Effector memory CD4-positive, alpha-beta T cell (primary cell): ENCODE results near the gene MYLK4.

Experiments
- DNase-seq, 3 donors: peaks; one replicate each; pipeline ENCODE4 v3.0.0-alpha.2; 2020
- H3K27ac ChIP-seq: 2 replicates; pipeline ENCODE4 v1.7.0; 2013; ENCODE audit warnings: mild to moderate bottlenecking, low read length, moderate library complexity; ENCODE audit not compliant: insufficient read depth, poor library complexity, severe bottlenecking
- H3K27me3 ChIP-seq: replicated peaks from 2 replicates; pipeline ENCODE4 v1.7.0; 2013; ENCODE audit warnings: mild to moderate bottlenecking, low read length; ENCODE audit not compliant: insufficient read depth, control insufficient read depth, poor library complexity, severe bottlenecking
- H3K36me3 ChIP-seq: 2 replicates; pipeline ENCODE4 v1.7.0; 2013; ENCODE audit warnings: mild to moderate bottlenecking, low read length, moderate library complexity; ENCODE audit not compliant: control insufficient read depth, insufficient read depth
- H3K4me1 ChIP-seq: 2 replicates; pipeline ENCODE4 v1.7.0; 2013; ENCODE audit warnings: low read length, mild to moderate bottlenecking; ENCODE audit not compliant: control insufficient read depth, insufficient read depth, poor library complexity, severe bottlenecking
- H3K4me3 ChIP-seq: 2 replicates; pipeline ENCODE4 v1.7.0; 2013; ENCODE audit warnings: low read length, low read depth, mild to moderate bottlenecking; ENCODE audit not compliant: insufficient read depth, poor library complexity, severe bottlenecking
- H3K9me3 ChIP-seq: 2 replicates; pipeline ENCODE4 v1.7.0; 2013; ENCODE audit warnings: mild to moderate bottlenecking, low read length, moderate library complexity; ENCODE audit not compliant: control insufficient read depth

The MYLK4 gene

GRCh38 chr6:2792330-2793110 is 41.8 kb upstream of the MYLK4 start:
- Histone ChIP-seq H3K27ac (no peak overlapping the region), H3K4me1 (peaks cover 15% of the 10 kb centered on the region), H3K4me3 (no peak overlapping the region), H3K9me3 (no peaks in the 10 kb centered on the region), H3K36me3 (no peaks in the 10 kb centered on the region), H3K27me3 (no peaks in the 10 kb centered on the region)
- no peak for DNase-seq

- H3K9me3 ChIP-seq, result no peaks in the 10 kb centered on the region
- H3K27ac ChIP-seq, result no peak overlapping the region
- no peak for DNase-seq
- peaks cover 15% of the 10 kb centered on the region for H3K4me1 ChIP-seq
- H3K4me3 ChIP-seq, result no peak overlapping the region
- peaks cover under 1% of the 10 kb centered on the region for H3K36me3 ChIP-seq
- no peaks in the 10 kb centered on the region for H3K27me3 ChIP-seq
Measured at GRCh38 chr6:2791450-2791974, 40.8 kb upstream of the MYLK4 start.

GRCh38 chr6:2790588-2791449 is 40.1 kb upstream of the MYLK4 start:
- Histone ChIP-seq H3K9me3 (no peaks in the 10 kb centered on the region), H3K4me3 (no peak overlapping the region), H3K27me3 (no peaks in the 10 kb centered on the region), H3K4me1 (peaks cover 15% of the 10 kb centered on the region), H3K36me3 (peaks cover 5% of the 10 kb centered on the region), H3K27ac (no peak overlapping the region)
- peak in 1 of 3 donors; percentile 33 for DNase-seq

- no peak for DNase-seq
- H3K36me3 ChIP-seq, result peaks cover 28% of the 10 kb centered on the region
- H3K4me1 ChIP-seq, result no peaks in the 10 kb centered on the region
- no peaks in the 10 kb centered on the region for H3K27me3 ChIP-seq
- H3K4me3 ChIP-seq, result no peak overlapping the region
- no peaks in the 10 kb centered on the region for H3K9me3 ChIP-seq
- no peak overlapping the region for H3K27ac ChIP-seq
Measured at GRCh38 chr6:2786269-2786668, 35.5 kb upstream of the MYLK4 start.

- H3K4me1 ChIP-seq, result no peaks in the 10 kb centered on the region
Measured at GRCh38 chr6:2784930-2785329, 34.2 kb upstream of the MYLK4 start.

GRCh38 chr6:2784061-2784460 is 33.3 kb upstream of the MYLK4 start:
- Histone ChIP-seq H3K4me3 (no peak overlapping the region), H3K27ac (no peak overlapping the region), H3K36me3 (peaks cover 49% of the 10 kb centered on the region), H3K4me1 (no peaks in the 10 kb centered on the region), H3K9me3 (no peaks in the 10 kb centered on the region), H3K27me3 (no peaks in the 10 kb centered on the region)
- DNase-seq, result no peak

More at GRCh38 chr6:2784930-2785329, 34.2 kb upstream of the MYLK4 start:
- H3K27ac ChIP-seq, result no peak overlapping the region
- no peaks in the 10 kb centered on the region for H3K27me3 ChIP-seq
- peaks cover 41% of the 10 kb centered on the region for H3K36me3 ChIP-seq
- no peaks in the 10 kb centered on the region for H3K9me3 ChIP-seq
- DNase-seq, result no peak
- no peak overlapping the region for H3K4me3 ChIP-seq

- DNase-seq, result no peak
- Histone ChIP-seq H3K4me1 (no peaks in the 10 kb centered on the region), H3K4me3 (no peak overlapping the region), H3K9me3 (no peaks in the 10 kb centered on the region), H3K27ac (no peak overlapping the region), H3K36me3 (peaks cover 50% of the 10 kb centered on the region), H3K27me3 (no peaks in the 10 kb centered on the region)
Measured at GRCh38 chr6:2783188-2783963, 32.7 kb upstream of the MYLK4 start.

- H3K27ac ChIP-seq, result no peak overlapping the region
- peaks cover 55% of the 10 kb centered on the region for H3K36me3 ChIP-seq
- H3K4me3 ChIP-seq, result no peak overlapping the region
Measured at GRCh38 chr6:2782825-2783187, 32.1 kb upstream of the MYLK4 start.

GRCh38 chr6:2782356-2782708 is 31.6 kb upstream of the MYLK4 start:
- Histone ChIP-seq H3K4me1 (no peaks in the 10 kb centered on the region), H3K36me3 (peaks cover 59% of the 10 kb centered on the region), H3K27me3 (no peaks in the 10 kb centered on the region), H3K27ac (no peak overlapping the region), H3K4me3 (no peak overlapping the region), H3K9me3 (no peaks in the 10 kb centered on the region)
- DNase-seq, result no peak

More at GRCh38 chr6:2782825-2783187, 32.1 kb upstream of the MYLK4 start:
- DNase-seq, result no peak
- Histone ChIP-seq H3K4me1 (no peaks in the 10 kb centered on the region), H3K27me3 (no peaks in the 10 kb centered on the region), H3K9me3 (no peaks in the 10 kb centered on the region)
